ENCODE measurements around the gene MIGA1.
"Not testable (repeated sequence)": the region's sequence is repeated elsewhere in the genome, so short reads cannot be mapped to it uniquely, and the experiment has no call there.

MIGA1 gene

DNA sequence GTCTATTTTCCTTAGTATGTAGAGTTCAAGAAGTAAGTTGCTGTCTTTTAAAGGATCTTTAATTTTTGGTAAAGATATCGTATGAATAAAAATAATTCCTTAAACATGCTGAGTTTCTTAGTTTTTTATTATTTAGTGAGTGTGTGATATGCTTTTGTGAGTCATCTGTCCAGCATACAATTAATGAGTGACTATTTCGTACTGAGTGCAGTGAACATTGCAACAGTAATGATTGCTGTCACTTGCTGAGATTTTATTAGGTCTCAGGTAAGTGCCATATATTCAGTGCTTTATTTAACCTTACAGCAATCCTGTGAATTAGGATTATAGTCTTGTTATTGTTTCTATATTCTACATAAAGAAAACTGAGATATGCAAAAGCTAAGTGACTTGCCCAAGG lies 22.6 kb downstream of the MIGA1 start:
- no peak for DNase-seq (ENCODE audit: low spot score)

DNA sequence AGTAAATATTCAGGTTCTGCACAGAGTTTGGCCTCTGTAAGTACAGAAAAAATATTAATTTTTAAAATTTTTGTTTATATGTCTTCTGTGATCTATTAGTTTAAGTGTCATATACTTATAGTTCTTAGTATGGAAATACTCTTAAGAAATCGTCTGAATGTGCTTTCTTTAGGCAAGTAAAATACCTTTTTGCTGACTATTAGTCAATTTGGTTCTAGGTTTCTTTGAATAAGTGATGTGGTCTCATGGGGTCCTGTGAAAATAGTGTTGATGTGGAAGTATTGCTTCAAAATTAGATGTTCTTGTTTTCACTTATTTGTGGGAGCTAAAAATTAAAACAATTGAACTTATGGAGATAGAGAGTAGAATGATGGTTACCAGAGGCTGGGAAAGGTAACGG lies 23.9 kb downstream of the MIGA1 start:
- no peak for DNase-seq (ENCODE audit: low spot score)

DNA sequence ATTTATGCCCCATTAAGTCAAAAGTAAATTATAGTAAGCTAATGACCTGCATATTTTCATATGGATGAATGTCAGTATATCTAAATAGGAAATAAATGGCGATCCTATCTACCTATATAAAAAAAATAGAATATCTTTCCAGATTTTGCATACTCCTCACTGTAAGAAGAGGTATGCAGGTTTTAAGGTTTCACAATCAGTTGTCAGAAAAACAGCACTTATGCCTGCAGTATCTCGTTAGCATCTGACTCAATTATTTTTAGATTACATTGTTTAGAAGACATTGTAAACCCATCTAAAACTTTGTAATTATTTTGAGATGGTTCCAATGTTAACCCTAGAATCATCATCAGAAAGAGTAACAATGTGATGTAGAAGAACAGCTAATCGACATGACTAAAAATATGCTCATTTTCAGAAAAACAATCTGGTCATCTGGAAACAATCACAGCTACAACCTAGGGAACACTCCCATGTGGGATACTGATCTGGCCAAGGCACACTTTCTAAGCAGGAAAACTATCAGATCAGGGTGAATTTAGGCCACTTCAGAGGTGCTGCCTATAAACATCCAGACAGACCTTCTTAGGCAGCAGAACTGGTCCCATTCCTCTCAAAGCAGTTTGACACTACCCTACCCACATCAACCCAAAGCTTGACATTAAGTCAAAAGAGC lies 30.5 kb downstream of the MIGA1 start:
- DNase-seq (ENCODE audit: low spot score): not testable (repeated sequence)

DNA sequence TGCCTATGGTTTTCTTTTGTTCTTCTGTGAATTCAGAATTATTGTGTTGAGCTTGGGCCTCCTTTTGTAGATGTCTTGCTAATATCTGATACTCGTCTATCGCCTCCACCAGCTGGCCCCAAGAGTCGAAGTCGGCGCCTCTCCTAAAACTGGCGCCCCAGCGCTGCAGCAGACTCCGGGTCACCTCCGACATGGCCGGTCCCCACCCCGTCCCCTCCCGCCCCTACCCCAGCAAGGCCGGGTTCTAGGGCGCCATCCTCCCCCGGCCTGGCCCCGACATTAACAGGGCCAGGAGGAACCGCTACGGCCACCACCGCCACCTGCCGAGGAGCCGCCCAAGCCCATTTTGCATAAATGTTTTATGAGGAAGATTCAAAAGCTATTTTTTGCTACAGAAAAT lies 32.1 kb downstream of the MIGA1 start:
- not testable (repeated sequence) for DNase-seq (ENCODE audit: low spot score)

DNA sequence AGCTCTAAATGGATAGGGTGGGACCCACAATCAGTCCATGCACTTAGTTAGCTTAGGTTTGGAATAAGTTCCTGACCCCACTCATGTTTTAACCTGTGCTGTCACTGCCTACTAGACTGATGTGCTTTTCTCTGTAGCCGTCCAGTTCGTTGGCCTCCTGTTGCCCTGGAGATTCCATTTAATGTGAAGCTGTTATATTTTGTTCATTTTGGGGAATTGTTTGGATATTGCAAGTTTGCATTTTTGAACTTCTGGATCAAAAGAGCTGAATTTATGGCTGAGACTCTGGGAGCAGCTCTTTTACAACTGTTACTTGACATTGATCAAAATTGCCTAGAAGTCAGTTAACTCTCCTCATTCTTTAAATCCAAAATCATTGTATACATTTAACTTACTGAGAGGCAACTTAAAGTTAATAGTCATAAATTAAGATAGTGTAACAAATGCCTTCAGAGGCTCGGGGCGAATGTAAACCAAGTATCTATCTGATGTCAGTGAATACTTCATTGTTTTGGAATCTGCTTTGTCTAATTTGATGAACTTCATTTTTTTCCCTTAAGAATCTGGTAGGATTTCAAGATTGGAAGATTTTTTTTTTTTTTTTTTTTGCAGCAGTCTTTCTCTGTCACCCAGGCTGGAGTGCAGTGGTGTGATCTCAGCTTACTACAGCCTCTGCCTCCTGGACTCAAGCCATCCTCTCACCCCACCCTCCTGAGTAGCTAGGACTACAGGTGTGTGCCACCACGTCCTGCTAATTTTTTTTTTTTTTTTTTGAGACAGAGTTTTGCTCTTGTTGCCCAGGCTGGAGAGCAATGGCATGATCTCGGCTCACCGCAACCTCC lies 38.1 kb downstream of the MIGA1 start:
- DNase-seq (ENCODE audit: low spot score): no peak

DNA sequence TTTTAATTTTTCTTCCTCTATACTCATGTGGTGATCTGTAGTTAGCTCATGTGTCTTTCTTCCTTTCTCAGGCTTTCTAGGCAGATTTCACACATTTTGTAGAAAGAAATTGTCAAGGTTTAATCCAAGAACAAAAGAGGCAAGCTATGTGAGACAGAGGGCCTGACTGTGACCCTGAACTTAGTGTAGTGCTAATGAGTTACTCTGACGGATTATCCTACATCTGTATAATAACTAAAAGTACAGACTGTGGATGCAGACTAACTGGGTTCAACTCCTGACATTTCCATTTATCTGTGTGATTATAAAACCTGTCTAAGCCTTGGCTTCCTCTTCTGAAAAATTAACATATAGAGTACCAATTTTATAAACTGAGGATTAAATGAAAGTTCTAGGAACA lies 40.7 kb downstream of the MIGA1 start:
- DNase-seq (ENCODE audit: low spot score): no peak

DNA sequence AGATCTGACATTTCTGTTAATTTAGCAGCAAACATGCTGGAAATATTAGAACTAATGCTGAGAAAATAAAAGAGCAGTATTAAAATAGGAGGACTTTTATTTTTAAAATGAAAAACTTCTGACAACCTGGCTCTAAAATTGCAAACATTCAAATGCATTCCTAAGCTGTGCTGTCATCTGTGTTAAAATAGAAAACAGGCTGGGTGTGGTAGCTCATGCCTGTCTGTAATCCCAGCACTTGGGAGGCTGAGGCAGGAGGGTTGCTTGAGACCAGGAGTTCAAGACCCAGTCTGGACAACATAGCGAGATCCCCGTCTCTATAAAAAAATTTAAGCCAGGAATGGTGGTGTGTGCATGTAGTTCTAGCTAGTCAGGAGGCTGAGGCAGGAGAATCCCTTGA lies 44.6 kb downstream of the MIGA1 start:
- no peak for DNase-seq (ENCODE audit: low spot score)

DNA sequence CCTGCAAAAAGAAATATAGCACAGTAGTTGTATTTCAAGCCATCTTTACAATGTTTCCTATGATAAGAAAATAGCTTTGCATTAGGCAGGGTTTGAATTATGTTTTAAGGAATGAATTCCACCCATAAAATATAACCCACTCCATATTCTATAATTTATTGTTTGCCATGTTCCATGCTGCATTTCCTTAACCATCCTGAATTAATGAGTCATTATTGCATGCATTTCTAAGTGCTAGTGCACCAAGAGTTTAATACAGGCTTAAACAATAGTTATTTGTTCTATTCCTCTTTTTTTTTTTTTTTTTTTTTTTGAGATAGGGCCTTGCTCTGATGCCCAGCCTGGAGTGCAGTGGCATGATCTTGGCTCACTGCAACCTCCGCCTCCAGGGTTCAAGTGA lies 45.2 kb downstream of the MIGA1 start:
- no peak for DNase-seq (ENCODE audit: low spot score)

DNA sequence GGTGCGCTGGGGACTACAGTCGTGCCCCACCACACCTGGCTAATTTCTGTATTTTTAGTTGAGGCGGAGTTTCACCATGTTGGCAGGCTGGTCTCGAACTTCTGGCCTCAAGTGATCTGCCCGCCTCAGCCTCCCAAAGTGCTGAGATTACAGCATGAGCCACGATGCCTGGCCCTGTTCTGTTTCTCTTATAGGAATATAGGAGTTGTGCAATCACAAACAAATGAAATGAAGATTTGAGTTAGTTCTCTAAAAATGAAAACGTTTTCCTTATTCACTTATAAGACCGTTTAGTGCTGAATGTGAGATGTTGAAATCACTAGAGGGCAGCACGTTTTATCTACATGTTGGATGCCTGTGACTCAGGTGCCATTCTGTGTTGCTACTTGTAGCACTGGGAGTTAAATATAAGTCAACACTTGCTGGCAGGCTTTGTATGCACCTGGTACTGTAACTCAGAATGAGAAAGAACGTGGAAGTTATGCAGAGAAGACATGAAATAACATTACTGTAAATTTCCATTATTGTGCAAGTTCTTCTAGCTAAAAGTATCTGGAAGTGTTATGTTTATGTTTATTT lies 45.8 kb downstream of the MIGA1 start:
- peak; percentile 33 for DNase-seq (ENCODE audit: low spot score)

DNA sequence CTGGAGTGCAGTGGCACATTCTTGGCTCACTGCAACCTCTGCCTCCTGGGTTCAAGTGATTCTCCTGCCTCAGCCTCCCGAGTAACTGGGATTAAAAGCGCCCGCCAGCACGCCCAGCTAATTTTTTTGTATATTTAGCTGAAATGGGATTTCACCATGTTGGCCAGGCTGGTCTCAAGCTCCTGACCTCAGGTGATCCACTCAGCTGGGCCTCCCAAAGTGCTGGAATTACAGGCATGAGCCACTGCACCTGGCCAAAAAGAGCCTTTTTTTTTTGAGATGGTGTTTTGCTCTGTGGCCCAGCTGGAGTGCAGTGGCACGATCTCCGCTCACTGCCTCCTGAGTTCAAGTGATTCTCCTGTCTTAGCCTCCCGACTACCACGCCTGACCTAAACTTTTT lies 47.4 kb downstream of the MIGA1 start:
- DNase-seq (ENCODE audit: low spot score): not testable (repeated sequence)

DNA sequence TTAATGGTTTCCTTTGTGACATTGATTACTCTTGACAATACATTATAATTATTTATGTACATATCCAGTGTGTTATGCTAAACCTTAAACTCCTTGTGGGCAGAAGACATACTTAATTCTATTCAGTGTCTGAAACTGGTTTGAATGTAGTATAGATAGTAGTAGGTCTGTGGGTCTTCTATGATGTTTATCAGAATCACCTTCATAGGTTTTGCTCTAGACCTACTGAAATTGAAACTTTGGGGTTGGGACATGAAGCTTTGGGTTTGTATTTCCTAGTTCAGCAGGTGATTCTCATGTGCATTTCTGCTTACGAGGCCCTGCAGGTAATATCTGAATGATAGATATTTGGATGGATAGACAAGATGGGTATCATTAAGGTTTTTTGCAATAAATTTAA lies 48.6 kb downstream of the MIGA1 start:
- no peak for DNase-seq (ENCODE audit: low spot score)

DNA sequence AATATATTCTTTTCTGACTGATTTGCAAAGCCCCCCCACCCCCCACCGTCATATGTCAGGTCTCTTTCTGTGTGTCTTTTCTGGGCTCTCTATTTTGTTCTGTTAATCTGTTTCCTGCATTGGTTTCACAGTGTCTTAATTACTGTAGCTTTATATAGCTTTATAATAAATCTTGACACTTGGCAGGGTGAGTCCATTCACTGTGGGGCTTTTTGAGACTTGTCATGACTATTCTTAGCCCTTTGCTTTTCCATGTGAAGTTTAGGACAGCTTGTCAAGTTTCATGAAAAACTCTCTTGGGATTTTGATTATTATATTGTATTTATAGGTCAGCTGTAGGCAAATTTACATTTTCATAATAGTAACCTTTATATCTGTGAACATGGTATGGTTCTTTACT lies 50.4 kb downstream of the MIGA1 start:
- no peak for DNase-seq (ENCODE audit: low spot score)

DNA sequence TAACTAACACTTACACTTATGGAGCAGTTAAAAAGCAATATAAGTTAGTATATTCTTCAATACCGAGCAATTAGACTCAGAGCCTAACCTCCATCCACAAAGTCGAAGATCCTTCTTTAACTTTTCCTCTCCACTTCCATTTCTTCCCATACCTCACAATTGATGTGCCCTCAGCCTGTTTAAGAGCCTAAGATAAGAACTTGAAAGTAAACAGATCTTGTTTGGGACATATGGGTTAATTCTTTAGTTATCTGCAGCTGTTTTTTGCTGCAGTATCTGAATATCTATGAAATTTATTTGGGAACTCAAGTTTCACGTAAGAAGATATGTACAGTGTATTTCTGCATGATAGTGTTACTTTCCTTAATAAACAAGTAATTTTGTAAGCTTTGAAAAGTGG lies 51.5 kb downstream of the MIGA1 start:
- DNase-seq (ENCODE audit: low spot score): no peak

DNA sequence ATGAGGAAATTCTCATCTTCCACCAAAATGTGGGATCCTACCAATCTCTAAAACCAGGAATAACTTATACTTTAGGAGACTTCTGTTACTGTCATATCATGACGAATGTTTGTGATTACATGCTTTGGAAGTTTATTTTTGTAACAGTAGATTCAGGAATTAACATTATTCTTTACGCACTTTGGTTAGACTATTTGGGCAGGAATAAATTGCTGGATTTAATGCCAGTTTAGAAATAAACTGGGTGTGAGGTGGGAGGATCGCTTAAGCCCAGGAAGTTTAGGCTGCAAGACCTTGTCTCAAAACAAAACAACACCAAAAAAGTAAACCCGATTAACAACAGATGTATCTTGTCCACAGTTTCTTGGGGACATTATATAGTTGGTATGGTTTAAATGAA lies 52.1 kb downstream of the MIGA1 start:
- no peak for DNase-seq (ENCODE audit: low spot score)

DNA sequence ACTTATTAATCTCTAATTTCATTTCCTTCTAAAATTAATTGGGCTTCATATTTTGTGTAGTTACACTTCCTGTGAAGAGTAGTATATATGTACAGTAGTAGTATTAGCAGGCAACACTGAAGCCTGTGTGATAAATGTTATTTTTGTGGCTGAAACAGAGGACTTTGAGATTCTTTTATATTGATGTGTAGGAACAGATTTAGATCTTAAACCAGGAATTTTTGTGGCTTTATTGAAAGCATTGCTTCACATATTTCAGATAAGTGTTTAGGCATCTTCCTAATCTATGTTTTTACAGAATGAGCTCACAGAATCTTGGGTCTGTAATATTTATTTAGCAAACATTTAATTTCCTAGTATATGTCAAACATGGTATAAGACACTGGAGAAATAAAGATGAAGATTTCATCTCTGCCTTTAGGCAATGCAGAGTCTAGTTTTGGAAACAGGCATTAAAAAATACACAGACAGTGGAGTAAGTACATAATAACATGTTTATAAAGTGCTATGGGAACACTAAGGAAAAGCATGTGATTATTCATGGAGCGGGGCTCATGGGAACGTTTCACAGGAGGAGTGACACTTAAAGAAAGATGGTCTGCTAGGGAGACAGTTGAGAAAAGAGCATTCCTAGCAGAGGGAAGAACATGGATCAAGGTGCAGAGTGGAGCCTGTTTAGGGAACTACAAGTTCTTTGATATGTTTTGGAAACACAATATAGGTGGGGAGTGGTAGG lies 52.7 kb downstream of the MIGA1 start:
- no peak for DNase-seq (ENCODE audit: low spot score)

DNA sequence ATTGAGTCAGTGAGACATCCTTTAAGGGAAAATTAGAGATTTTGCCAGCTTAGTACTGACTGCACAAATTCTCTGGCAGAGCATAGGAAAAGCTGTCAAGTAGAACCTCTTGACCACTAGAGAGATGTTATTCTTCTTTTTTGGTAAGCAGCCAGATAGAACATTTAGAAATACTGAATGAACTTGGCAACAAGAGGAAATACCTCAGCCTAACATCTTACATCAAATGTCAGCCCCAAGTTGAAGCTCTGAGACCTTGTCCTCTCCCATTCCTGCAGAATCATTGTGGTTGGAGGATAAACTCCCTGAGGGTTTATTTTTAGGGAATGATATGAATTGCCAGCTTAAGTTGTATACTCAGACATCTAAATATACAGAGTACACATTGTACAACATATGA lies 53.5 kb downstream of the MIGA1 start:
- peak; percentile 27 for DNase-seq (ENCODE audit: low spot score)

DNA sequence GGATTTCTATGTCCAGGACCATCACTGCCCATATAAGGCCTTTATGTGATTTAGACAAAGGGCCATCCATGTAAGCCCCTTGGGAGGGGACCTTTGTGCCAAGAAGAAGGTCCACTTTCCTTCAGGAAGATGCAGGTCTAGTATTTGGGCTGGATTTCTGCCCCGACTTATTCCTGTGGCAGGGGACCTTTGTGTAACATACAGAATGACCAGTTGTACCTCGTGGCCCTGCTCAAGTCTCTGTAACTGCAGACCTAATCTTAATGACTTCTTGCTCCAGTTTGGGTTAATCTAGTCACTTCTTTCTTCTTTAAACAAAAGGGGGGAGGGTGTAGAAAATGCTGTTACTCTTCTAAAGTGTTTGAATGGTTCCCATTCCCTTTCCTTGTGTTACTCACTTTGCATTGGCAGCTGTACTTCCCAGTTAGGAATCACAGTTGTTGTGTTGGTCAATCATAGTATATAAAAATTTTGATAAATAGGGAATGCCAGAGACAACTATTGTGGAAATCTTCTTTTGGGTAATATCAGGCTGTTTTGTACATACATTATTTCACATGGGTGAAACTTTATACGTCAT lies 54.2 kb downstream of the MIGA1 start:
- no peak for DNase-seq (ENCODE audit: low spot score)

DNA sequence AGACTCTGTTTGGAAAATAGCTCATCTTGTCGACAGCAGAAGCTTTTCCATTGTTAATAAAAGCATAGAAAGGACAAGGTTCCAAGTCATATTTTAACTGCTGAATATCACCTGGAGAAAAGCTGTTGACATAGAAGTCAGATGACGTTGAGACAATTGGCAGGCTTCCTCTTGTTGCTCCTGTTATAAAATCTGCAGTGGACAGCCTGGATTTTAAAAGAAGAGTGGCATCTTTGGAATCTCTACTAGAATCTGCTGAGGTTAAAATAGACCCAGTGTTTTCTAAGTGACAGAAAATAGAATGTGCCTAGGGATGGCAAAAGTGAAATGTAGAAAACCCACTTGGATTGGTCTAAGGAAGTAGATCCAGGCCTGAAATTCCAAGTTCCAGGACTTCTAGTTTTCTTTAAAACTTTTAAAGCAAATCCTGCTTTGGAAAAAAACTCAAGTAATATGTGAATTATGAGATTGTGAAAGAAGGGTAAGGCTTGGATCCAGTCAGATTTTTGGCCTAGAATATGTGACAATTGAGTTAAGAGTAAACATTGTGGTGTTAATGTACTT lies 55.4 kb downstream of the MIGA1 start:
- no peak for DNase-seq (ENCODE audit: low spot score)

DNA sequence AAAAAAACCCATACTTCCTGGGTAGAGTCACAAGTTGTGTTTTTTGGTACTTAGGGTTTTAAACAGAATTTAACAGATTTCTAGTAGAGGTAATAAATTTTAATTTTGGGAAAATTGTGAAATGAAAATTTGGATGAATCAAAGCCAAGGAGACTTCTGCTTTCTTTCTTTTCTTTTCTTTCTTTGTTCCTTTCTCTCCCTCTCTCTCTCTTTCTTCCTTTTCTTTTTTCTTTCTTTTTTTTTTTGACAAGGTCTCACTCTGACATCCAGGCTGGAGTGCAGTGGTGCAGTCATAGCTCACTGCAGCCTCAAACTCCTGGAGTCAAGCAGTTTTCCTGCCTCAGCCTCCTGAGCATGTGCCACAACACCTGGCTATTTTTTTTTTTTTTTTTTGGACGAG lies 62.1 kb downstream of the MIGA1 start:
- no peak for DNase-seq (ENCODE audit: low spot score)

DNA sequence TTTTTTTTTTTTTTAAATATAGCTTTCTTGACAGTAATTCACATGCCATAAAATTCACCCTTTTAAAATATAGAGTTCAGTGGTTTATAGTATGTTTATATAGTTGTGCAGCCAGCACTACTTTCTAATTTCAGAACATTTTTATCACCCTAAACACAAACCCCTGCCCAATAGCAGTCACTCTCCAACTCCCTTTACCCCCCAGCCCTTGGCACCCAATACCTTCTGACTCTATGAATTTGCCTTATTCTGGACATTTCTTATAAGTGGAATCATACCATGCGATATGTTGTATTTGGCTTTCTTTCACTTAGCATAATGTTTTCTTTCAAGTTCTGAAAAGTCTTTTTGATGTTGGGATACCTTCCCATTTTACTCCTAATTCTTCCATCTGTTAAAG lies 66.5 kb downstream of the MIGA1 start:
- DNase-seq (ENCODE audit: low spot score): no peak

DNA sequence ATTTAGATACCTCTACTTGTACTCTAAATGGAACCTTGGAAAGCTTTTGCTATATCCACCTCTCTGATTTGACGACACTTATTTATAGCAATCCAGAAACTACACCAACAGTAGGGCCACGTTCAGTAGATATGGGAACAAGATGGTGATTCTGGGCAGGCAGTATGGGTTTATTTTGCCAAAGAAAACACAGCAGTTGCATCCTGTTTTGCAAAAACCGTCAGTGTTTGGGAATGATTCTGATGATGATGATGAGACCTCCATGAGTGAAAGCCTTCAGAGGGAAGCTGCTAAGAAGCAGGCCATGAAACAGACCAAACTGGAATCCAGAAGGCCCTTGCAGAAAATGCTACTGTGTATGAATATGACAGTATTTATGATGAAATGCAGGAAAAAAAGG lies 67.5 kb downstream of the MIGA1 start:
- no peak for DNase-seq (ENCODE audit: low spot score)

DNA sequence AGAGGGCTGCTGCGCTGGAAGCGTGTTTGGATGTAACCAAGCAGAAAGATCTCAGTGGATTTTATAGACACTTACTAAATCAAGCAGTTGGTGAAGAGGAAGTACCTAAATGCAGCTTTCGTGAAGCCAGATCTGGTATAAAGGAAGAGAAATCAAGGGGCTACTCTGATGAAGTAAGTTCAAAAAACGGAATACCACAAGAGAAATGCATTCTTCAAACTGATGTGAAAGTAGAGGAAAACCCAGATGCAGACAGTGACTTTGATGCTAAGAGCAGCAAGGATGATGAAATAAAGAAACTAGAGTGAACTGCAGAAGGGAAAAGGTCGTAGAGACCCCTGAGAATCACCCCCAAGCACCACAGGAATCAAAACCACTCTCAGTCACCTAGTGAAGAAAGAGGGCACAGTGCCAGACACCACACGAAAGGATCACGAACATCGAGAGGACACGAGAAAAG lies 68.2 kb downstream of the MIGA1 start:
- no peak for DNase-seq (ENCODE audit: low spot score)
